GF-D8 (cell line): ENCODE results near the gene CKAP2L.

ENCODE experiments used
- DNase-seq: peaks from one replicate; lab custom pipeline; 2025; lab: John Stamatoyannopoulos, UW

Gene CKAP2L

DNA sequence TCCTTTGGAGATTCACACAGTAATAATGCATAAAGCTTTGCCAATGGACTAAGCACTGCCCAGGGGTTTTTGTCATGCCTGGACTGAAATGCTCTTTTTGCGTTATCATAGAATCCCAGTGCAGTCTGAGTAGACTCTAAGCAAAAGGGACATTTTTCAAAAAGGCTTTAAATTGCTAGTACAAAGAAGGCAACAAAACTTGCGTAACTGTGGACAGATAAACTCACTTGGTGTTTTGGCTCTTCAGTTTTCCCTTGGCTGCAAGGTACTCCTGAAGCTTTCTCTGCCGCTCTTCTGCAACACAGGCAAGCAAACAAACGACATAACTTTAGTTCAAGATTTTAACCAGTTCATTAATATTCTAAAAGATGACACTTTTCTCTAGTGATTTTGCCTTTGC is 2.1 kb downstream of the CKAP2L start:
- DNase-seq: no peak

DNA sequence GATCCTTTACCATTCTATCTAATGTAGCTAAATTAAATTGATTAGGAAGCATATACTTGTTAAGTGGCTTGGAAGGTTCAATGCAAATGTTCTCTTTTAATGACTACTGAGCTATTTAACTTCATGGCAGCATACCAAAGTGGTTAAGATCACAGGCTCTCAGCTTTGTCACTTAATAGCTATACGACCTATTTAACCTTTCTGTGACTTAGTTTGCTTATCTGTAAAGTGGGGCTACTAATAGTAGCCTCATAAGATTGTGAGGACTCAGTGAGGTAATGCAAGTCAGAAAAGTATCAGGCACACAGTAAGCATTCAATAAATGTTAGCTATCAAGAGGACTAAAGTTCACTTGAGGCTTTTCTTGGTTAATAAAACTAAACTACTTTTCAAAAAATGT is 4.3 kb downstream of the CKAP2L start:
- no peak for DNase-seq

DNA sequence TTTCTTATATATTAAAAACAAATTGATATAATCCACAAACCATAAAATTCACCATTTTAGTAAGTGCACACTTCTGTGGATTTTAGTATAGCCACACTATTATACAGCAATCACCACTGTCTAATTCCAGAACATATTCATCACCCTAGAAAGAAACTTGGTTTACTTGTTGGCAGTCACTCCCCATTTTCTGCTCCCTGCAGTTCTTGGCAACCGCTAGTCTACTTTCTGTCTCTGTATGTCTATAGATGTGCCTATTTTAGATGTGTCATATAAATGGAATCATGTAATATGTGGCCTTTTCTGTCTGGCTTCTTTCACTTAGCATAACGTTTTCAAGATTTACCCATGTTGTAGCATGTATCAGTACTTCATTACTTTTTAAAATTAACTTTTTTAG is 5.7 kb downstream of the CKAP2L start:
- DNase-seq: no peak

DNA sequence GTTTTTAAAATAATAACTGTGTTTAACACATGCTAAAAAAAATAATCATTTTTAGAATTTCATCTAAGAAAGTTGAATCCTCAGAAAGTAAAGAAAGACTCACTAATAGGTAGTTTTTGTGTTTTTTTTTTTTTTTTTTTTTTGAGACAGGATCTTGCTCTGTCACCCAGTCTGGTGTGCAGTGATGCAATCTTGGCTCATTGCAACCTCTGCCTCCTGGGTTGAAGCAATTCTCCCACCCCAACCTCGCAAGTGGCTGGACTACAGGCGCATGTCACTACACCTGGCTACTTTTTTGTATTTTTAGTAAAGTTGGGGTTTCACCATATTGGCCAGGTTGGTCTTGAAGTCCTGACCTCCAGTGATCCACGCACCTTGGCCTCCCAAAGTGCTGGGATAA is 7.1 kb downstream of the CKAP2L start:
- DNase-seq: peak; percentile 25

DNA sequence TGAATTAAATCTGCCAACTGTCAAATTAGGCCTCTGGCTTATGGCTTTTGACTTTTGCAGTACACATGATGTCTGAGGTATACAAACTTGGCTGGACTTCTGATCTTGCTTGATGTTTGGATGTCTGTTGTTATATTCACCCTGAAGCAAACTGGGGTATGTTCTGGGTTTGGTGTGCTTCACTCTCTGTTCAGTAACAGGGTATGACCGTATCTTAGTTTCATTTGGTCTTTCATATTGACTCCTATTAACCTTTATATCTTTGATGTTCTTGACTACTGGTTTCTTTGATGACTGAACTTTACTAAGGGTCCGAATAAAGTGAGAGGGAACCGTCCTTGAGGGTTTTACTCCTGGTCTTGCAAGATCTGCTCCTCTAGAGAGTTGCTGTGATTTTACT is 8.2 kb downstream of the CKAP2L start:
- no peak for DNase-seq

DNA sequence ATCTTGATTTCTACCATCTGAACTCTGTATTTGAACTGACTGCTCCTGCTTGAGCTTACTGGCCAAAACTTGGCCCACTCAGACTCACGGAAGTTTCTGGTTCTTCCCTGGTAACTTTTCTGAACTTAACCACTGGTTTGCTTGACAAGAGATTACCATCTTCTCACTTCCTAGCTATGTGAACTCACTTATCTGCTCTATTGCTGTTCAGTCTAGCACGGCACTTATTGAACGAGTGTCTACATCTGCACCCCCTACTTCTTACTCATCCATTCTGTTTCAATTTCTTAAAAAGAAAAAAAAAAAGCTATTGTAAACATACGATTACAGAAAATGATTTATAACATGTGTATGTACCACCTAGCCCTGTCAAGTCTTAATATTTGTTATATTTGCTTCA is 9.0 kb downstream of the CKAP2L start:
- no peak for DNase-seq

DNA sequence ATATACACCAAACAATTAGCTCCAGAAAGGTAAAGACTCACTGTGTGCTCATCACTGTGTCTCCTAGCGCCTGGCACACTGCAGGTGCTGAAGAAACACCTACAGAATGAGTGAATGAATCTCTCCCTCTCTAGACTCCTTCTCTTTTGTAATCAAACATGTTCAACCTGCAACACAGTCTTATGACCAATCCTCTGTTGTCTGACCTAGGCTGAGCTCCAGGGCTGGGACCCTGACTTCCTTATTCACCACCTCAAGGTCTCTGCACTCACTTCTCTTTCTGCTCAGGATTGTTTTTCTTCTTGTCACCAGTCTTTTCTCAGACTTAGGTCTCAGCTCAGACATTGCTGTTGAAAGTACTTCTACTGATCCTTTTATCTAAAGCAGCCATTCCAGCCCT is 9.8 kb downstream of the CKAP2L start:
- peak; percentile 38 for DNase-seq

DNA sequence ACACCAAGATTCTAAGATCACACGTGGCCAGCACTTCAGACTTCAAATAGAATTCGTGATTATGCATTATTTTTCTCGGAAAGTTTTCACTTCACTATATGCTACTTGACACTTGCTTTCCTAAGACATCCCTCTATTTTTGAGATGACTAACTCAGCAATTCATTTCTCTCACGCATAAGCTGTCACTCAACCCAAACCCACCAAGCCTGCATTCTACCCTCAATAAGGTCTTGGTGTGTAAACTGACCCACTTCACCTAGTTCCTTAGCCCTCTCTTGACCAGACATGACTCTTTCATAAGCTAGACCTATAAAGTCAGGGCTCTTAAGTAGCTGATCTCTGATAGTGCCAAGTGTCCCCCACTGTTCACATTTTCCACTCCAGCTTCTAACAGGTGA is 11.7 kb downstream of the CKAP2L start:
- no peak for DNase-seq

DNA sequence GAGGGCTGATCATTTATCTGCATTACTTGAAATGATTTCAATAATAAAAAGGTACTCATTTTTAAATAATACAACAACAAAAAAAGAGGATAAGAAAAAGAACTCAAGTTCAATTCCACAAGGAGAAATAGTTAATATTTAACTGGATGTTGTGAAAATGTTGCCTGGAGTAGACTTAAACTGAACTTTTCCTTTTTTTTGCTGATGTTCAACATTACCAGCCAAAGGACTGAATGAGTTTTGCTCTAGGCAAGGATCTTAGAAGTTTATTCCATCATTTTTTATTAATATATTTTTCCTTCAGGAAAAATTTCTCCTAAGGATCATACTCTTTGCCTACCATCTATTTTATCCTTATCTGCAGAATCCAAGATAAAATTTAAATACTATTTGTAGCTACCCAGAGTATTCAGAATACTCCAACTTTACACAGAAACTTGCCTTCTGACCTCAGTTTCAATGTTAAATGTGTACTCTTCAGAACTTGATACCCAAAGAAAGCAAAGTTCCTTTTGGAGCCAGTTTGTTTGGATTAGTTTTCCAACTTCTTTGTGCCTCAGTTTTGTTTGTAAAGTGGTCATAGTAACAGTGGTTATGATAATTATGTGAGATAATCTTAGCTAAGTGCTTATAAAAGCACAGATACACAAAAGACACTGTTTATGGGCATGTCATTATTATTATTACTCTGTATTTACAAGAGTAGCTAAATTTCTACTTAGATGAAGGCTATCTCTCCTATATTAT is 12.8 kb downstream of the CKAP2L start:
- no peak for DNase-seq

DNA sequence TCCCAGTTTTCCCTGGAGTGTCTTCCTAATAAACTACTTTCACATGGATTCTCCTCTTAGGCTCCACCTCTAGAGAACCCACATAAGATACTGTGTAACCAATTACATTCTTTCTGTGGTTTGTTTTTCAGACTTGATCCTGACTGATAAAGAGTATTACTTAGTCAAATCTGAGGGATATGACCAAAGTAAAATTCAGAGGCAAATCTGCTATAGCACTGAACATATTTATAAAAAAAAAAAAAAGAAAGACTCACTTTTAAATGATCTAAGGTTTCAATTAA is 13.9 kb downstream of the CKAP2L start:
- no peak for DNase-seq

DNA sequence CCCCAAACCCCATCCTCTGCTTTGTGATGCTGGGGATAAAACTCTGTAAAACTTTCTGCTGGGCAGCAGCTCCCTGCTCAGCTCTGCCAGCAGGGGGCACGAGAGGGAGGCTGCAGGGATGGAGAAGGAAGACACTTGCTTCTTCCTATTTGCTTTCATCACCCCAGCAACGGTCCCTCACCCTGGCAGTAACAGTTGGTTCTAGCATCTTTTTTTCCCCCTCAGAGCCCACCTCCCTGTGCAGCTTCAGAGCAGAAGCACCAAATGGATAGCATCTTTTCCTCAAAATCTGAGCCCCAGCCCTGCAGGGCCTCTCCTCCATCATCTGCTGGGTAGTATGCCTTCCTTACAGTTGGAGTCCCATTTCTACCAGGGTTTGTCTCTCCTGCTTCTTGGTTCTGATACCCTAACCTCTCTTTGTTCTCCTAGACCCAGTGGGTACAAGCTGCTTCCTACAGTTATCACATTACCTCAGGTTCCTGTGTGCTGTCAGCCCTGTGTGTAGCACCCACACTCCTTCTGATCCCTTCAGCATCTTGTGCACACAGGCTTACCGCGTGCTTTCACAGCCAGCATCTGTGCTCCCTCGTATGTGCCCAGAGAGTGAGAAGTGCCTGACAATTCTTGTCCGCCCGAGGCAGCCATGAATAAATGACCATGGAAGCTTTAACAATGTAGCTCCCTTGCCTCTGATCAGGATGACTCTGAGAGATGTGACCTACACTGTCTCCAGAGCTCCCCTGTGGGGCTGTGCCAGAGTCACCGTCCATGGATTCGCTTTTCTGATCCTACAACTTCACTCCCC is 14.5 kb downstream of the CKAP2L start:
- peak; percentile 64 for DNase-seq

DNA sequence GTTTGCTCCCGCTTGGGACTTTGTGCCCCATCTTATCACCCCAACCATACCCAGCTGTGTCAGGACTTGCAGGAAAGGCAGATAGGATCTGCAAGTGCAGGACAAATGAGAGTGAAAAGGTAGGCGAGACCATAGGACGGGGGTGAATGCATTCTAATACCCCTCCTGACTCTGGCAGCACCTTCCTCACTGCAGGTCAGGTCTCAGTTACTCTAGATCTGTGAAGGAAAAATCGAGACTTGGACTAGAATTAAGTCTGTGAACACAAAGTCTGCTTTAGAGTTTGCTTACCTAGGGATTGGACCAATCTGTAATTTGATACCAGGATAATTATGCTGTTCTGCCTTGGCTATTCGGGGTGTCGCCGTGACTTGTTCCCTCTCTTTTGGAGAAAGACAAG is 23.9 kb downstream of the CKAP2L start:
- no peak for DNase-seq

DNA sequence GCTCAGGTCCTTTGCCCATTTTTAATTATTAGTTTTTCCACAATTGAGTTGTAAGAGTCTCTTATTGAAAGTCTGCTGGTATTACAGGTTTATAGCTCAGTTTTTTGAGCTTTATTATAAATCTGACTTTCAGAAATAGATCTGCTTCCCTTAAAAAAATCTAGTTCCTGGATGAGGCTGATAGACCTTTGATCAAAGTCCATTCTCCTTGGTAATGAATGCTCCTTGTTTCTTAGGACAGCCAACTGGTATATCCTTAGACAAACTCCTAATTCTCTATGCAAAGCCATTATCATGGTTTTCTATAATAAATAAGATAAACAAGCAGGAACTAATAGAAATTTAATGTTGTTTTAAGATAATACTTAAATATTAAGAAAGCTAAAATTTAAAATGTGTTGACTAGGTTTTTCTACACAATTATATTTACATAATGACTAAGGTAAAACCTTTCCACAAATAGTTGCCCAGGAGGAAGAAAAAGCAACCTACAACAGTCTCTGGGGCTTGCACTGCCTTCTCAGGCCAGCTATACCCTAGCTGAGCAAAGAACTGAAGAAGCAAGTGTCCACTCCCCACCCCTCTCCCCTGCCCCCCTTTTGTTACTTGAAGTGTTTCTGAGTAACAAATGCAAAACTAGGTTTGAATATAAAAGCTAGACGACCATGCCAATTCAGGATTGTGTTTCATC is 26.7 kb downstream of the CKAP2L start:
- no peak for DNase-seq

DNA sequence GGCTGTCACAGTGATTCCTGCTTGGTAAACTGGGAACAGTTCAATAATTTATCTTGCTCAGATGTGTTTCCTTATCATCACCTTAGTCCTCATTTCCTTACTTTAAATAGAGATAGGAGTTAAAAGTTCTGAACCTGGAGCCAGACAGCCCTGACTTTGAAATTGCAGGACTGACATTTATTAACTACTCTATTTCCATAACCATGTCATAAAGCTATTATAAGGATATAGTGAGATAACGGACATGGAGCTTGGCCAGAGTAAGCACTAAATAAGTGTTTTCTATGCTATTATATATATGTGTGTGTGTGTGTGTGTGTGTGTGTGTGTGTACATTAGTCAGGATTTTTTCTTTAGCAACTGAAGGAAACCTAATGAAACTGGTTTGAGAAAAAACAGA is 30.5 kb downstream of the CKAP2L start:
- no peak for DNase-seq

DNA sequence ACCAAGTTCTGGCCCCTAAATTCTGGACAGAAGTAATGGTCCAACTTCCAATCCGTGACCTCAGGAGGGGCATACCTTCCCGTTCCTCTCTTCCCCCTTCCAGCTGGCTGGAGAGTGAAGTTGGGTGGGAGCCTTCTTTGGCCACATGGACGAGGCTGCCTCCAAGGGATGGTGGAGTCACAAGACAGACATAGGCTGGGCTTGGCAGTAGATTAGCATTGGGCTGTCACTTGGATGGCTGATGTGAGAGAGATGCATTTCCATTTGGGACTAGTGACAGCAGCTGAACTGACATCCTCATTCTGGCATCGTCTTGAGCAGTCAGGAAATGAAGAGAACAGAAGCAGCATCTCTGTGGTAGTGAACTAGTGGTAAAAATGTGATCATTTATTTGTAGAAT is 31.0 kb downstream of the CKAP2L start:
- no peak for DNase-seq

DNA sequence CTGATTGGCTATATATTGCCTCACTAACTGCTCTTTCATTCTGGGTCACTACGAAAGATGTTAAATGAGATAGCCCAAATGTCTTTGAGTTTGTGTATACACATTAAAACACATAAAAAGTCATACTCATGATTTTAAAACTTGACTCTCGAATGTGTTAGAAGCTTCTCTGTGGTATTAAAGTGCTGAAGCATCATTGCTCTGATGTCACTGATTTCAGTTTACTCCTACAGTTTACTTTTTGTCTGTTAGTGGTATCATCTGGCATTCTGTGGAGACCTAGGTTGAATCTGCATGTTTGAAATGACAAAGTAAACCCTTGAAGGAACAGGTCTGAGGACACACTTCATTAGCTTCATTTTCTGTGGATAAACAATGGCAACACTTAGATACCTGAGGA is 32.9 kb downstream of the CKAP2L start:
- no peak for DNase-seq

DNA sequence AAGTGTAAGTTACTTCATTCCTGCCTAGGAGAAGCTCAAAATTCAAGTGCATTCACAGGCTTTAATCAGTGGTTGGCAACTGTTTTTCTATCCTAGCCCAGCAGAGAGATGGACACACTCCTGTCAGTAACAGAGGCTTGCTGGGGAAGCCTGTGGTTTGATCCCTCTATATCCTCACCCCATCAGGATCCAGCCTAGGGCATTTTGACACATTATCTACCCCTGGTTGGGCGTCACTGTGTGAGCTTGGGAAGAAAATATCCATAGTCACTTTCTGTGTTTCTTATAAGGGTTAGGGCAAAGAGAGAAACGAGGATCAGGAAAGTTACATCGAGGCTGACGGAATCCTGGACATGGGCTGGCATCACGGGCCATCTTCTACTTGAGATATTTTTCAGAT is 33.6 kb downstream of the CKAP2L start:
- DNase-seq: no peak

DNA sequence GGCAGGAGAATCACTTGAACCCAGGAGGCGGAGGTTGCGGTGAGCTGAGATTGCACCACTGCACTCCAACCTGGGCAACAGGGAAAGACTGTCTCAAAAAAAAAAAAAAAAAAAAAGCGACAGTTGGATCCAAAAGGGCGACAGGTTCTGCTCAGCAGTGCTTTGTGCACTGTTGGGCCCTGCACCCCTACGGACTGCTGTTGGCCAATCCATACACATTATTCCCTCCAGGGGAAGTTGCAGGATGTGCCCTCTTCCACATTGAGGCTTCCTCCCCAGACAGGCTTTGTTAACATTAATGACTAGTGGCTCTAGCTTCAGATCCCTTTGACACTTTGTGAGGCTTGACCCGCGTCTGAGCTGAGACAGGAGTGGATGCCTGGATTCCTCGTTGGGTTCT is 34.2 kb downstream of the CKAP2L start:
- no peak for DNase-seq

DNA sequence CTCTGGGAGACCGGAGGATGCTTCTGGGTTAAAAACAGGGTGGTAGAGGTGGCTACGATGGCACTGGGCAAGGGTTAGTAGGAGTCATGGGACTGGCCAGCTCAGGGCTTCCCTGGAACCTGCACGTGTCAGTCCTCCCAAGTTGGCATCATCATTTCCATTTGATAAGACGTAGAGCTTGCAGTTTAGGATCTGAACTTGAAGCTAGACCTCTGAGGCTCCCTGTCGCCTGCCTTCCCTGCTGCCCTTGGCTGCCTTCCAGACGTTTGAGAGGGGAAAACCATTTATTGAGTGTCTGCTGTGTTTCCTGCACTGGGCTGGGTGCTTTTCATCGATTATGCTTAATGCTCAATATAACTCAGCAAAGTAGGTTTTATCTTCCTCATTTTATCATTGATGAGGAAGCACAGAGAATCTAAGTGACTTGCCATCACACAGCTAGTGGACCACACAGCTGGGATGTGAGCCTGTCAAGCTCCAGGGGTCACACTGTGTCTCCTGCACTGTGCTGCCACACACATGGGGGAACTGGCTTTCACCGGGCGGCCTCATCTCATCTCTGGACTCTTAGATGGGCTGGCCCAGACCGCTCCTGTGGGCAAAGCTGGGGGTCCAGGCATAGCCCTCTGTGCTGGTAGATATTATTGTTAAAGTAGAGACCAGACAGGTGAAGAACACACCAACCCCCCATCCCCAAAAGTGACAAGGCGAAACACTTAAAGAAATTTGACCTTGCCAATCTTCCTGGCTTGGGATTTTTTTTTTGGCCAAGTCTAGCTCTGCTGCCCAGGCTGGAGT is 35.8 kb downstream of the CKAP2L start:
- DNase-seq: no peak

DNA sequence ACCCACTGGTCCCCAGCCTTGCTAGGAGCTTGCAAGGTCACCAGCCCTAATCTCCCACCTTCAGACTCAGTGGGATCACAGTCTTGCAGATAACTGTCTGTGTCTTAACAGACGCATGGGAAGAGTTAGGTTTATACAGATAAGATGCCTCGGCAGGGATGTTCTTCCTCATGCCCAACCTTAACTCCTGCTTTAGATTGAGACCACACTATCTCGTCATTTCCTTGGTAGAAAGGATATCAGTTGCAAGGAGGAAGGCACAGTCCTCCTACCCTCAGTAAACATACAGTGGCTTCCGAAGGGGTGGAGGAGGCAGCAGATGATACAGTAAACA is 36.4 kb downstream of the CKAP2L start:
- no peak for DNase-seq

DNA sequence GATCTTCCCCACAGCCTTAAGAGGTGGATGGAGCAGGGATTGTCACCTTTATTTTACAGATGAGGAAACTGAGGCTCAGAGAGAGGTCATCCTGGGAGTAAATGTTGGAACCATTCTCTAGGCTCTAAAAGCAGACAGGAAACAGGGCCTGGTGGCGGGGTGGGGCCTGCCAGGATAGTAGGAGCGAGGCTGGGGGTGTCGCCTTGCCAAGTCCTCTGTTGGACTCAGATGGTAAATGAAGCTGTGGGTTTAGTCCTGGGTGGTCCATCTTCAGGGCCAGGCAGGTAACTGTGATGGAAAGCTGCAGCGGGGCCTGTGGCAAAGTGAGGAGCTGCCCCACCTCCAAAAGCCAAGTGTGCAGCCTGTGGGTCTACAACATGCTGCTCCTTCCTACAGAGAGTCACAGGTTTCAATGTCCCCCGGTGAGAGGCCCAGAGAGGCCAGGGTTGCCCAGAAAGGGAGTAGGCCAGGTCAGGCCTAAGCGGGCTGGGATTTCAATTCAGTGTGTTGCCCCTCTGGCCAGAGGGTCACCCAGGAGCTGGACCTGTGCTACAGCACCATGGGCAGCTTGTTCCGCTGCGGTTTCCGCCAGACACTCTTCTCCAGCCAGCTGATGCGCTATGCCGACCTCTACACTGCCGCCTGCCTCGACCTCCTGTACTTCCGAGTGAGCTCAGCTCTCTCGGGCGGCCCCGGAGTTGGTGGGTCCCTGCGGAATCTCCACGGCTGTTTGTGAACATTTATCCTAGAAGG is 37.0 kb downstream of the CKAP2L start:
- no peak for DNase-seq
